Sigmoid colon (tissue), 4 donors: ENCODE data around the gene SUN2.

ENCODE experiments used
- POLR2A ChIP-seq, 2 donors: fragments of 450-650 bp; IDR thresholded peaks; one replicate each; pipeline ENCODE4 v1.6.1; 2016; ENCODE audit warnings: antibody characterized with exemption in 2 of 2, mild to moderate bottlenecking in 2 of 2, moderate library complexity in 2 of 2
- POLR2AphosphoS5 ChIP-seq, 4 donors: sonication (generic); formaldehyde crosslinking; IDR thresholded peaks; one replicate each; pipeline ENCODE4 v1.6.1; 2017; ENCODE audit warnings: antibody characterized with exemption in 4 of 4
- TF ChIP-seq, protein P1 (sequence below), 4 experiments: fragments of 450-650 bp in 3 of 4; fragments of 200-600 bp in 1 of 4; IDR thresholded peaks; one replicate each; pipeline ENCODE4 v1.5.1; 2016 to 2019; ENCODE audit warnings: antibody characterized with exemption in 4 of 4, mild to moderate bottlenecking in 3 of 4, moderate library complexity in 2 of 4

DNA sequence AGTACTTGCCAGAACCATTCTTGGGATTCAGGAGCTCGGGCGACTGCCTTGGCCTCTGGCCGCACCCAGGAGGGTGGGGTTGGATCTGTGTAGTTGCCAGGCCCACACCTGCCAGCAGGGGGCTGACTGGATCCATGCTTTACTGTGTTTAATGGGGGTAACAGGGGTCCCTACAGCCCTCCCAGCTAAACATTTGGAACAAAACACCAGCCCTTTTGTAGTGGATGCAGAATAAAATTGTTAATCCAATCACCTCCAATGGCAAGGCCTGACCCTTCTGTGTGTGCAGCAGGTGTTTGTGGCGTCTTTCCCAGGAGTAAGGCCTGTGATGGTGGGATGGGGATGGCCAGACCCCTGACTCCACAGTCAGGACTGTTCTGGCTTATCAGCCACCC, 22.5 kb downstream of the SUN2 start:
- TF ChIP-seq POLR2A (IDR thresholded peaks at IDR 0.05), result no peak
- TF ChIP-seq, protein P1, sequence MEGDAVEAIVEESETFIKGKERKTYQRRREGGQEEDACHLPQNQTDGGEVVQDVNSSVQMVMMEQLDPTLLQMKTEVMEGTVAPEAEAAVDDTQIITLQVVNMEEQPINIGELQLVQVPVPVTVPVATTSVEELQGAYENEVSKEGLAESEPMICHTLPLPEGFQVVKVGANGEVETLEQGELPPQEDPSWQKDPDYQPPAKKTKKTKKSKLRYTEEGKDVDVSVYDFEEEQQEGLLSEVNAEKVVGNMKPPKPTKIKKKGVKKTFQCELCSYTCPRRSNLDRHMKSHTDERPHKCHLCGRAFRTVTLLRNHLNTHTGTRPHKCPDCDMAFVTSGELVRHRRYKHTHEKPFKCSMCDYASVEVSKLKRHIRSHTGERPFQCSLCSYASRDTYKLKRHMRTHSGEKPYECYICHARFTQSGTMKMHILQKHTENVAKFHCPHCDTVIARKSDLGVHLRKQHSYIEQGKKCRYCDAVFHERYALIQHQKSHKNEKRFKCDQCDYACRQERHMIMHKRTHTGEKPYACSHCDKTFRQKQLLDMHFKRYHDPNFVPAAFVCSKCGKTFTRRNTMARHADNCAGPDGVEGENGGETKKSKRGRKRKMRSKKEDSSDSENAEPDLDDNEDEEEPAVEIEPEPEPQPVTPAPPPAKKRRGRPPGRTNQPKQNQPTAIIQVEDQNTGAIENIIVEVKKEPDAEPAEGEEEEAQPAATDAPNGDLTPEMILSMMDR (IDR thresholded peaks at IDR 0.05), result peak; percentile 48 to 65 (median 60)
- peak in 2 of 4 donors; percentile 7 to 16 for TF ChIP-seq POLR2AphosphoS5 (IDR thresholded peaks at IDR 0.05)
